SH-SY5Y (cell line): ENCODE data around the gene AHR.

ENCODE experiments used
- GATA2 ChIP-seq: IDR thresholded peaks from 2 replicates; pipeline ENCODE4 v1.6.1; 2011; ENCODE audit warnings: mild to moderate bottlenecking, low read depth, low read length
- GATA3 ChIP-seq: IDR thresholded peaks from 2 replicates; pipeline ENCODE4 v1.6.1; 2011; ENCODE audit warnings: low read depth, mild to moderate bottlenecking, low read length, moderate library complexity

- TF ChIP-seq GATA2: no peak
- no peak for TF ChIP-seq GATA3
These were observed 14.7 kb downstream of the AHR start for GRCh38 chr7:17313194-17313593.
